ENCODE measurements around the gene SCYGR1. TPM values are rescaled to one million over a fixed set of nuclear protein-coding genes. Genes with fewer than 3 reads are reported as not detected.

The SCYGR1 gene
- total and polyA plus RNA-seq, 2 of the 13 experiments (the other 11 are each of a cell fraction or from before 2014, with no cell fraction given): not detected

GRCh38 chr2:227339098-227339599, 48.6 kb downstream of the SCYGR1 start (continued):
- TF ChIP-seq PAXIP1 (CRISPR knock-in tag; conservative IDR thresholded peaks at IDR 0.05) (peak; percentile 51), DRAP1 (CRISPR knock-in tag; IDR thresholded peaks at IDR 0.05) (0 out of 2 replicates have a peak, but pooled peaks have one; percentile 49), NFYC (CRISPR knock-in tag; IDR thresholded peaks at IDR 0.05) (0 out of 2 replicates have a peak, but pooled peaks have one; percentile 12), ZNF770 (CRISPR knock-in tag; IDR thresholded peaks at IDR 0.05) (peak; percentile 84), ZNF614 (CRISPR knock-in tag; IDR thresholded peaks at IDR 0.05; ENCODE audit: borderline replicate concordance) (peak; percentile 48; the same call in 1 of the 2 replicates), SALL1 (CRISPR knock-in tag; IDR thresholded peaks at IDR 0.05) (0 out of 2 replicates have a peak, but pooled peaks have one; percentile 9), KAT7 (CRISPR knock-in tag; IDR thresholded peaks at IDR 0.05; ENCODE audit: borderline replicate concordance) (0 out of 2 replicates have a peak, but pooled peaks have one; percentile 25), ZNF138 (CRISPR knock-in tag; IDR thresholded peaks at IDR 0.05; ENCODE audit: low read depth) (no peak), CBX5 (CRISPR knock-in tag; IDR thresholded peaks at IDR 0.05; ENCODE audit: borderline replicate concordance) (no peak; the same call in 1 of the 2 replicates), NCOA2 (CRISPR knock-in tag; IDR thresholded peaks at IDR 0.05) (peak; percentile 33; the same call in 1 of the 2 replicates), FOXA3 (CRISPR knock-in tag; IDR thresholded peaks at IDR 0.05) (peak; percentile 56), HNF1A (IDR thresholded peaks at IDR 0.05; ENCODE audit: low read depth) (peak; percentile 92), HNF1A (CRISPR knock-in tag; IDR thresholded peaks at IDR 0.05; ENCODE audit: borderline replicate concordance) (peak; percentile 88; the same call in 1 of the 2 replicates), RORA (CRISPR knock-in tag; IDR thresholded peaks at IDR 0.05) (0 out of 2 replicates have a peak, but pooled peaks have one; percentile 35), ZNF644 (CRISPR knock-in tag; IDR thresholded peaks at IDR 0.05; ENCODE audit: low read depth) (peak; percentile 82), KAT8 (CRISPR knock-in tag; IDR thresholded peaks at IDR 0.05) (0 out of 2 replicates have a peak, but pooled peaks have one; percentile 11), RXRB (CRISPR knock-in tag; IDR thresholded peaks at IDR 0.05; ENCODE audit: borderline replicate concordance) (peak; percentile 9; the same call in 1 of the 2 replicates), MAF1 (CRISPR knock-in tag; IDR thresholded peaks at IDR 0.05; ENCODE audit: borderline replicate concordance) (no peak), SIX4 (CRISPR knock-in tag; IDR thresholded peaks at IDR 0.05) (no peak), KLF6 (CRISPR knock-in tag; IDR thresholded peaks at IDR 0.05) (no peak)

All from HepG2 (cell line).